NT2/D1 (cell line): ENCODE measurements around the gene GDF7.

Experiments
- DNase-seq: peaks from one replicate; pipeline ENCODE4 v3.0.0-alpha.2; 2011; ENCODE audit warnings: low read depth, low spot score
- H3K27me3 ChIP-seq: 2 replicates; pipeline ENCODE4 v1.6.0; 2011; ENCODE audit warnings: mild to moderate bottlenecking; ENCODE audit not compliant: insufficient read length, insufficient read depth
- H3K36me3 ChIP-seq: 2 replicates; pipeline ENCODE4 v1.6.1; 2011; ENCODE audit warnings: mild to moderate bottlenecking, low read length, mixed read lengths; ENCODE audit not compliant: insufficient read depth, insufficient read length
- H3K4me1 ChIP-seq: 2 replicates; pipeline ENCODE4 v1.5.1; 2011; ENCODE audit not compliant: insufficient read depth, insufficient read length
- H3K4me3 ChIP-seq: 2 replicates; pipeline ENCODE4 v1.5.1; 2011; ENCODE audit warnings: low read depth; ENCODE audit not compliant: insufficient read length
- H3K9ac ChIP-seq: 2 replicates; pipeline ENCODE4 v1.6.0; 2011; ENCODE audit warnings: low read depth; ENCODE audit not compliant: insufficient read length
- H3K9me3 ChIP-seq: 2 replicates; pipeline ENCODE4 v1.5.1; 2011; ENCODE audit warnings: mild to moderate bottlenecking, low read length; ENCODE audit not compliant: insufficient read depth
- SUZ12 ChIP-seq: IDR thresholded peaks from 2 replicates; pipeline ENCODE4 v1.6.1; 2011; ENCODE audit not compliant: insufficient read length, insufficient read depth; ENCODE audit errors: extremely low read depth
- YY1 ChIP-seq: IDR thresholded peaks from 2 replicates; pipeline ENCODE4 v1.6.1; 2011; ENCODE audit not compliant: insufficient read length, insufficient read depth
- ZNF274 ChIP-seq: IDR thresholded peaks from 2 replicates; pipeline ENCODE4 v1.6.1; 2011; ENCODE audit warnings: mild to moderate bottlenecking, low read depth, low read length

The GDF7 gene

GRCh38 chr2:20665243-20666004, 1.5 kb upstream of the GDF7 start:
- no peak for DNase-seq
- TF ChIP-seq SUZ12 (no peak), ZNF274 (no peak), YY1 (no peak)
- Histone ChIP-seq H3K9me3 (no peaks in the 10 kb centered on the region), H3K27me3 (peaks cover 71% of the 10 kb centered on the region), H3K4me1 (peaks cover 15% of the 10 kb centered on the region), H3K36me3 (no peaks in the 10 kb centered on the region), H3K4me3 (peak overlapping the region; percentile 43), H3K9ac (peak overlapping the region; percentile 75)

- H3K36me3 ChIP-seq = no peaks in the 10 kb centered on the region
- peak overlapping the region; percentile 43 for H3K4me3 ChIP-seq
- no peaks in the 10 kb centered on the region for H3K9me3 ChIP-seq
- H3K4me1 ChIP-seq = peaks cover 15% of the 10 kb centered on the region
- H3K27me3 ChIP-seq = peaks cover 71% of the 10 kb centered on the region
- peak overlapping the region; percentile 75 for H3K9ac ChIP-seq
- no peak for DNase-seq
- TF ChIP-seq SUZ12 = peak; percentile 74
- TF ChIP-seq YY1 = no peak
These were observed 990 bp upstream of the GDF7 start for GRCh38 chr2:20666005-20666303.

- Histone ChIP-seq H3K27me3 (peaks cover 68% of the 10 kb centered on the region), H3K36me3 (no peaks in the 10 kb centered on the region), H3K9me3 (no peaks in the 10 kb centered on the region), H3K4me3 (peak overlapping the region; percentile 49), H3K4me1 (peaks cover 13% of the 10 kb centered on the region), H3K9ac (peak overlapping the region; percentile 80)
- TF ChIP-seq YY1 (no peak), ZNF274 (no peak), SUZ12 (no peak)
- DNase-seq = no peak
These were observed 197 bp downstream of the GDF7 start for GRCh38 chr2:20667151-20667530.

DNA sequence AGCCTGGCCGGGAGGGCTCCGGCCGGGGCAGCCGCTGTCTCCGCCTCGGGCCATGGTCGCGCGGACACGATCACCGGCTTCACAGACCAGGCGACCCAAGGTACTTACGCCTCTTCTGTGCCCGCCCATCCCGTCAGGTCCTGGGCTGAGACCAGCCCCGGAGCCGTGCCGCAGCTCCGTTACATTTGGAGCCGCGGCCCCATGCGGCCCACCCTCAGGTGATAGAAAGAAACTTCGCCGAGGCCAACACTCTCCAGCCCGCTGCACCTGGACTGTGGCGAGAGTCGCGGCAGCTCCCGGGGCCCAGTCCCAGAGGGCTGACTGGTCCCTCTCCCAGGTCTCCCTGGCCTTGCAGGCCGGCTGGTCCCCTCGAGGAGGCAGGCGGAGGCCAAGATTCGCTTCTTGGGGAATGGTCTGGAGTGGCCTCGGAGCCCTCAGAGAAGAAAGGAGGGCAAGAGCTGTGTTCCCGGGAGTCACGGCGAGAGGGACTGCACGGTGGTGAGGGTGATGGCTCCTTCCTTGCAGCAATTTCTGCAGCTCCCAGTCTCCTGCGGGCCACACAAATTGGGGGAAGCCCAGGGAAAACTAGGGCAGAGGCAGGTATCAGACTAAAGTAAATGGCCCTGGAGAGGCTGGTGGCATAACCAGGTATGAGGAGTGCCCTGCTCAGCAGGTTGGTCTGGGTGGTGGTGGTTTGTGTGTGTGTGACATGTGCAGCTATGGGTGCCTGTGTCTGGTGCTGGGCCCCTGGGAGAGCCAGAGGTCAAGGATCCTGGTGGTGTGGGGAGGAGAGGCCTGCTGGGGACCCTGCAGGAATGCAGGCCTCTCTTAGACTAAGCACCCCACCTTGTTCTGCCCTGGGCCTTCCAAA, 822 bp downstream of the GDF7 start:
- no peak for DNase-seq
- no peaks in the 10 kb centered on the region for H3K9me3 ChIP-seq
- H3K4me3 ChIP-seq = peak overlapping the region; percentile 49
- H3K36me3 ChIP-seq = no peaks in the 10 kb centered on the region
- peak overlapping the region; percentile 80 for H3K9ac ChIP-seq
- H3K4me1 ChIP-seq = peaks cover 13% of the 10 kb centered on the region
- H3K27me3 ChIP-seq = peaks cover 62% of the 10 kb centered on the region
- no peak for TF ChIP-seq SUZ12
- TF ChIP-seq ZNF274 = no peak
- no peak for TF ChIP-seq YY1

DNA sequence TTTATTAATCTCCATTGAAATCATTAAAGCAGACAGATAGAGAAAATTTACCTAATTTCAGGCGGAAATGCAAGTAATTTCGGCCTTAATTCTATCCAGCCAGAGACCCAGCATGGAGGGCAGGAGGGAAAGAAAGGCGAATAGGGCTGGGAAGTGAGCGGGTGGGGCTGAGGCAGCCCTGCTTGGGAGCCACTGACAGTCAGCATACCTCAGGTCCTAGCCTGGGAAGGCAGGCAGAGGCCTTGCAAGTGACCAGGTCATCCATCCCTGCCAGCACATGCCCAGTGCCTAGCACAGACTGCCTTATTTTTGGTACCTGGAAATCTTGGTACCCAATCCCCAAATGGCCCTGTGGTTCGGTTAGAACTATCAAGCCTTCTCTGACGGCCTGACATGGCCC, 1.5 kb downstream of the GDF7 start:
- H3K9me3 ChIP-seq = no peaks in the 10 kb centered on the region
- no peak overlapping the region for H3K4me3 ChIP-seq
- no peak overlapping the region for H3K9ac ChIP-seq
- TF ChIP-seq SUZ12 = no peak
- TF ChIP-seq YY1 = no peak
- TF ChIP-seq ZNF274 = no peak
- no peaks in the 10 kb centered on the region for H3K36me3 ChIP-seq
- no peak for DNase-seq
- peaks cover 13% of the 10 kb centered on the region for H3K4me1 ChIP-seq
- peaks cover 55% of the 10 kb centered on the region for H3K27me3 ChIP-seq

DNA sequence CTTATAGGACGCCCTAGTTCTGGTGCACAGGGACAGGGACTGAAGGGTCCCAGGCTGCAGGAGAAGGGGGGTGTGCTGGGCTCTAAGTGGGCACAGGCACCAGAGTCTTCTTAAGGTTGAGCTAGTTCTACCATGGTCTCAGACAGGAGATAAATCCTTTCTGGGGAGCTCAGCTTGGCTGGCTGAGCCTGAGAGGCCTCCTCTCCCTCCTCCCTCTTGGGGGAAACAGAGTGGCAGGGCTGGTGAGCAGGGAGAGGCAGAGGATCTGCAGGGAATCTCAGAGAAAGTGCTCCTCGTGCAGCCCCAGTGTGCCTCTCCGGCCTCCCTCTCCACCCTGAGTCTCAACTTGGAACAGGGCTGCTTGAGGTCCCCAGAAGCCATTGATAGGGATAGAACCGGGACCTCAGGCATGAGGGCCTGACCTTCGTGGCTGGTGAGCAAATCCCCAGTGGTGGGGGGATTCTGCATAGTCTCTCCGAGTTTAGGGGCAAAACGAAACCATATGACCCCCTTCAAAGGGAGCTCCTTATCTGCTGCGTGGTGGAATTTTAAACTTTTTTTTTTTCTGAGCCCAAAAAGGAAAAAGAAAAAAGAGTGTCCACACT, 2.0 kb downstream of the GDF7 start:
- Histone ChIP-seq H3K4me3 (no peak overlapping the region), H3K9me3 (no peaks in the 10 kb centered on the region), H3K36me3 (no peaks in the 10 kb centered on the region), H3K27me3 (peaks cover 50% of the 10 kb centered on the region), H3K4me1 (peaks cover 15% of the 10 kb centered on the region), H3K9ac (no peak overlapping the region)
- no peak for DNase-seq
- no peak for TF ChIP-seq SUZ12
- TF ChIP-seq ZNF274 = no peak
- TF ChIP-seq YY1 = no peak

DNA sequence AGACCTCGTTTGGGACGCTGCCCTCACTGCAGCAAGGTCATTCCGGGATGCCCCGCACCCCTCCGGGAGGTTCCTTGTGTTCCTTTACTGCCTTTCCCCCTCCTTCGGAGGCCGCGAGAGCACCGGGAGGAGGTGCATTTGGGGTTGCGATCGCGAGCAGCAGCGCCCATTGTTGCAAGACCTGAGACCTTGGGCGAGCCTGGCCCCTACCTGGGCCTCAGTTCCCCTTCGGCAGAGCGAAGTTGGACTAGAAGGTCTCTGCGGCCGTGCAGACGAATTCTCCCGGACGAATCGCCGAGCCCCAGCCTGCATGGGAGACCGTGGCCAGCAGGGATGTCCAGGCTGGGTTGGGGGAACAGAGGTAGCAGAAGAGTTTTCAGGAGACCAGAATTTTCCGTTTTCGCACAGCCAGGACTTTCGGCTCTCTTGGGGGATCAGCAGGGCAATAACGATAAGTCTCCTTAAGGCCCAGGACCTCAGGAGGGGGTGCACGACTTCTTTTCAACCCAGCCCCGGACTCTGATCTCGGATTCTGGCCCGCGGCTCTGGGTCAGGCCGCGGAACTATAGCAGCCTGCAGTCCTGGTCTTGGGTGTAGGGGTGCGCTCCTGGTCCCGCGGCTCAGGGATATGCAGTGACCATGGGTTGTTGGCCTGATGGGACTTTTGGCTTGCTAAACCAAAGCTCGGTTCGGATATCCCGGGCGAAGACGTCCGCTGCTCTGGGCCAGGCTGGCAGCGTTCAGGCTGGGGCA, 2.8 kb downstream of the GDF7 start:
- Histone ChIP-seq H3K9me3 (no peaks in the 10 kb centered on the region), H3K4me3 (no peak overlapping the region), H3K36me3 (no peaks in the 10 kb centered on the region), H3K27me3 (peaks cover 42% of the 10 kb centered on the region), H3K9ac (peak overlapping the region; percentile 21), H3K4me1 (peaks cover 17% of the 10 kb centered on the region)
- no peak for TF ChIP-seq ZNF274
- TF ChIP-seq YY1 = no peak
- no peak for TF ChIP-seq SUZ12
- no peak for DNase-seq
